A549 (cell line): Measurements from ENCODE around the gene ZNF77.

Source experiments
- CTCF ChIP-seq: fragments of >200 bp; sonication (Bioruptor Twin); formaldehyde crosslinking; IDR thresholded peaks from 3 replicates; pipeline ENCODE4 v1.5.1; 2016
- ESRRA ChIP-seq: fragments of 150-350 bp; IDR thresholded peaks from 2 replicates; pipeline ENCODE4 v1.6.1; 2014; ENCODE audit warnings: mild to moderate bottlenecking, low read length, borderline replicate concordance
- HEYL ChIP-seq: fragments of 250-450 bp; sonication (Bioruptor Pico); IDR thresholded peaks from 2 replicates; pipeline ENCODE4 v1.8.0; 2021; ENCODE audit warnings: mild to moderate bottlenecking, moderate library complexity
- JUNB ChIP-seq: fragments of >200 bp; sonication (Bioruptor Twin); formaldehyde crosslinking; IDR thresholded peaks from 2 replicates; pipeline ENCODE4 v1.6.1; 2016
- KDM1A ChIP-seq: fragments of 200-600 bp; sonication (generic); IDR thresholded peaks from 2 replicates; pipeline ENCODE4 v1.6.1; 2016; ENCODE audit warnings: low read depth, mild to moderate bottlenecking
- MAFK ChIP-seq: fragments of 450-650 bp; IDR thresholded peaks from 2 replicates; pipeline ENCODE4 v1.6.1; 2014; ENCODE audit not compliant: partially characterized antibody
- MAZ ChIP-seq: fragments of 150-350 bp; IDR thresholded peaks from 2 replicates; pipeline ENCODE4 v1.6.1; 2014; ENCODE audit warnings: antibody characterized with exemption, low read depth, low read length, borderline replicate concordance
- POLR2AphosphoS2 ChIP-seq: conservative IDR thresholded peaks from 2 replicates; pipeline ENCODE4 v1.6.1; 2012; ENCODE audit warnings: low read length, improper control_type of control experiment, inconsistent platforms
- RCOR1 ChIP-seq: fragments of 150-350 bp; IDR thresholded peaks from 2 replicates; pipeline ENCODE4 v1.6.1; 2014; ENCODE audit warnings: antibody characterized with exemption, low read length, low read depth
- RFX5 ChIP-seq: fragments of 450-650 bp; IDR thresholded peaks from 2 replicates; pipeline ENCODE4 v1.7.1; 2014; ENCODE audit warnings: antibody characterized with exemption, mild to moderate bottlenecking, moderate library complexity
- SREBF2 ChIP-seq: fragments of 450-650 bp; IDR thresholded peaks from 2 replicates; pipeline ENCODE4 v1.6.1; 2014; ENCODE audit warnings: mild to moderate bottlenecking, moderate library complexity
- ZFP36 ChIP-seq: fragments of 450-650 bp; IDR thresholded peaks from 2 replicates; pipeline ENCODE4 v1.6.1; 2014; ENCODE audit warnings: borderline replicate concordance; ENCODE audit not compliant: partially characterized antibody
- TF ChIP-seq, protein P1 (sequence below): fragments of 200-600 bp; sonication (generic); IDR thresholded peaks from 2 replicates; pipeline ENCODE4 v1.6.1; 2016; ENCODE audit warnings: antibody characterized with exemption, mild to moderate bottlenecking, moderate library complexity
- TF ChIP-seq, protein P2 (sequence below): IDR thresholded peaks from 2 replicates; pipeline ENCODE4 v1.6.1; 2012

DNA sequence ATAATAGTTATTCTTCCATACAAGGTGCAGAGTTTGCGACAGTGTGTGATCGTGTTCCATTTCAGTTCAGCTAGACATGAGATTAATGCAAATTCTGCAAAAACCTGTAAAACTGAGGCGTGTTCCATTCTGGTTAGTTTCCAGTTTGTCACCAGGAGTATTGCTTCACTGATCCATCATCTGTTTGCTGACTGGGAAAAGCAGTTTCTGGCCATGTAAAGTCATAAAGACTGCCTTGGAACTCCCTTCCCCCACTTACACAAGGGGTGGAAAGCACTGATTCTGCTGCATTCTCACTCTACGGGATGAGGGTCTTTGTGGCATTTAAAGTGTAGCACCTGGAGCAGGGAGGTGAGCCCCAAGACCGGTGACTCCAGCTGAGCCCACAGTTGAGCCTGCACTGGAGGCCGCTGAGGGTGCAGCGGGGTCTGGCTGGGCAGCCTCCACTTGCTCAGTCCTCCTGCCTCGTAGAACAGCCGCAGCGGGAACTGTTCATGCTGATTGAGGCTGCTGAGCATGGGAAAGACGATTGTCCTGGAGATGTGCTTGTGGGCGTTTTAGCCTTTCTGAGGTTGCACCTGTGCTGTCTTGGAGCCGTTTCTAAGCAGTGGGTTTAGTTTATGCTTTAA is 42.1 kb downstream of the ZNF77 start:
- TF ChIP-seq MAFK (no peak), KDM1A (no peak), HEYL (CRISPR knock-in tag) (no peak), CTCF (no peak), ESRRA (no peak), ZFP36 (no peak), JUNB (no peak), POLR2AphosphoS2 (no peak), RFX5 (no peak), MAZ (no peak), SREBF2 (no peak), RCOR1 (no peak)
- TF ChIP-seq, protein P1, sequence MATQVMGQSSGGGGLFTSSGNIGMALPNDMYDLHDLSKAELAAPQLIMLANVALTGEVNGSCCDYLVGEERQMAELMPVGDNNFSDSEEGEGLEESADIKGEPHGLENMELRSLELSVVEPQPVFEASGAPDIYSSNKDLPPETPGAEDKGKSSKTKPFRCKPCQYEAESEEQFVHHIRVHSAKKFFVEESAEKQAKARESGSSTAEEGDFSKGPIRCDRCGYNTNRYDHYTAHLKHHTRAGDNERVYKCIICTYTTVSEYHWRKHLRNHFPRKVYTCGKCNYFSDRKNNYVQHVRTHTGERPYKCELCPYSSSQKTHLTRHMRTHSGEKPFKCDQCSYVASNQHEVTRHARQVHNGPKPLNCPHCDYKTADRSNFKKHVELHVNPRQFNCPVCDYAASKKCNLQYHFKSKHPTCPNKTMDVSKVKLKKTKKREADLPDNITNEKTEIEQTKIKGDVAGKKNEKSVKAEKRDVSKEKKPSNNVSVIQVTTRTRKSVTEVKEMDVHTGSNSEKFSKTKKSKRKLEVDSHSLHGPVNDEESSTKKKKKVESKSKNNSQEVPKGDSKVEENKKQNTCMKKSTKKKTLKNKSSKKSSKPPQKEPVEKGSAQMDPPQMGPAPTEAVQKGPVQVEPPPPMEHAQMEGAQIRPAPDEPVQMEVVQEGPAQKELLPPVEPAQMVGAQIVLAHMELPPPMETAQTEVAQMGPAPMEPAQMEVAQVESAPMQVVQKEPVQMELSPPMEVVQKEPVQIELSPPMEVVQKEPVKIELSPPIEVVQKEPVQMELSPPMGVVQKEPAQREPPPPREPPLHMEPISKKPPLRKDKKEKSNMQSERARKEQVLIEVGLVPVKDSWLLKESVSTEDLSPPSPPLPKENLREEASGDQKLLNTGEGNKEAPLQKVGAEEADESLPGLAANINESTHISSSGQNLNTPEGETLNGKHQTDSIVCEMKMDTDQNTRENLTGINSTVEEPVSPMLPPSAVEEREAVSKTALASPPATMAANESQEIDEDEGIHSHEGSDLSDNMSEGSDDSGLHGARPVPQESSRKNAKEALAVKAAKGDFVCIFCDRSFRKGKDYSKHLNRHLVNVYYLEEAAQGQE: no peak
- TF ChIP-seq, protein P2, sequence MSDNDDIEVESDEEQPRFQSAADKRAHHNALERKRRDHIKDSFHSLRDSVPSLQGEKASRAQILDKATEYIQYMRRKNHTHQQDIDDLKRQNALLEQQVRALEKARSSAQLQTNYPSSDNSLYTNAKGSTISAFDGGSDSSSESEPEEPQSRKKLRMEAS: no peak
